DND-41 (cell line): ENCODE data around the gene IGSF9.

Experiments
- EZH2 ChIP-seq: IDR thresholded peaks from 3 replicates; pipeline ENCODE4 v1.6.1; 2012; ENCODE audit warnings: borderline replicate concordance, low read depth, mild to moderate bottlenecking, moderate library complexity, low read length, inconsistent platforms; ENCODE audit not compliant: severe bottlenecking
- TF ChIP-seq, protein P1 (sequence below): IDR thresholded peaks from 2 replicates; pipeline ENCODE4 v1.5.1; 2012; ENCODE audit warnings: borderline replicate concordance, low read length, moderate library complexity, mild to moderate bottlenecking; ENCODE audit not compliant: poor library complexity, severe bottlenecking; ENCODE audit errors: extremely low read depth

DNA sequence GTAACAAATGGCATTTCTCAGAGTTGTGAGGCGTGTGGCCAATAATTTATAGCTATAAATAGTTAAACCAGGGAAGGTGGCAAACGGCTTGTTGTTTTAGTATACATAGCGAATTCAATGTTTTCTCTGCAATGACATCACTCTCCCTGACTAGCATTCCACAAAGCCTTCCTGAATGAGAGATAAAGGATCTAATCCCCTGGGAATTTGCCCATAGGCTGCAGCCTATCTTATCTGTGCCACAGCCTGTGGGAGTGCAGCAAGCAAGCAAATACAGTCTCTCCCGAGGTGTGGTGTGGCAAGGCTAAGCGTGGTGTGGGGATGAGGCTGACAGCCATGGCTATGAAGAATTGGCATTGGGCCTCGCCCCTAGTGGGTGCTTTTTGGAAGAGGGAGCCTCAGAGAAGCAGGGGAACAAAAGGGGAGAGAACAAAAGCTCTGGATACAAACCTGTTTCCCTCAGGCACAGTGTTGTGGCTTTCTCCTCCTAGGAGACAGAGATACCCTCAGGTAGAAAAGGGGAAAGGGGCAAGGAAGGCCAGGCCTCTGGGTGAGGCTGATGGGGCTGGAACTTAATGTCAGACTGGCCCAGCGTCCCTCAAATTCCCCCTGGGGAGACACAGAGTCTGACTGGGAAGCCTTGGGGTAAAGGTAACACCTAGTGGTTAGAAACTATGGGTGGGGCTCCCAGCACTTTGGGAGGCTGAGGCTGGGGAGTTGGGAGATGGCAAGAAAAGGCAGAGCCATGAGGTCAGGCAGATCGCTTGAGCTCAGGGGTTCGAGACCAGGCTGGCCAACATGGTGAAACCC lies 29.0 kb downstream of the IGSF9 start:
- TF ChIP-seq, protein P1, sequence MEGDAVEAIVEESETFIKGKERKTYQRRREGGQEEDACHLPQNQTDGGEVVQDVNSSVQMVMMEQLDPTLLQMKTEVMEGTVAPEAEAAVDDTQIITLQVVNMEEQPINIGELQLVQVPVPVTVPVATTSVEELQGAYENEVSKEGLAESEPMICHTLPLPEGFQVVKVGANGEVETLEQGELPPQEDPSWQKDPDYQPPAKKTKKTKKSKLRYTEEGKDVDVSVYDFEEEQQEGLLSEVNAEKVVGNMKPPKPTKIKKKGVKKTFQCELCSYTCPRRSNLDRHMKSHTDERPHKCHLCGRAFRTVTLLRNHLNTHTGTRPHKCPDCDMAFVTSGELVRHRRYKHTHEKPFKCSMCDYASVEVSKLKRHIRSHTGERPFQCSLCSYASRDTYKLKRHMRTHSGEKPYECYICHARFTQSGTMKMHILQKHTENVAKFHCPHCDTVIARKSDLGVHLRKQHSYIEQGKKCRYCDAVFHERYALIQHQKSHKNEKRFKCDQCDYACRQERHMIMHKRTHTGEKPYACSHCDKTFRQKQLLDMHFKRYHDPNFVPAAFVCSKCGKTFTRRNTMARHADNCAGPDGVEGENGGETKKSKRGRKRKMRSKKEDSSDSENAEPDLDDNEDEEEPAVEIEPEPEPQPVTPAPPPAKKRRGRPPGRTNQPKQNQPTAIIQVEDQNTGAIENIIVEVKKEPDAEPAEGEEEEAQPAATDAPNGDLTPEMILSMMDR = no peak
- TF ChIP-seq EZH2 = no peak
